NCI-H128 (cell line): ENCODE results near the gene KAT6B.

Experiments used
- DNase-seq: peaks from one replicate; lab custom pipeline; 2025; ENCODE audit not compliant: unreplicated experiment; lab: John Stamatoyannopoulos, UW

The KAT6B gene

DNA sequence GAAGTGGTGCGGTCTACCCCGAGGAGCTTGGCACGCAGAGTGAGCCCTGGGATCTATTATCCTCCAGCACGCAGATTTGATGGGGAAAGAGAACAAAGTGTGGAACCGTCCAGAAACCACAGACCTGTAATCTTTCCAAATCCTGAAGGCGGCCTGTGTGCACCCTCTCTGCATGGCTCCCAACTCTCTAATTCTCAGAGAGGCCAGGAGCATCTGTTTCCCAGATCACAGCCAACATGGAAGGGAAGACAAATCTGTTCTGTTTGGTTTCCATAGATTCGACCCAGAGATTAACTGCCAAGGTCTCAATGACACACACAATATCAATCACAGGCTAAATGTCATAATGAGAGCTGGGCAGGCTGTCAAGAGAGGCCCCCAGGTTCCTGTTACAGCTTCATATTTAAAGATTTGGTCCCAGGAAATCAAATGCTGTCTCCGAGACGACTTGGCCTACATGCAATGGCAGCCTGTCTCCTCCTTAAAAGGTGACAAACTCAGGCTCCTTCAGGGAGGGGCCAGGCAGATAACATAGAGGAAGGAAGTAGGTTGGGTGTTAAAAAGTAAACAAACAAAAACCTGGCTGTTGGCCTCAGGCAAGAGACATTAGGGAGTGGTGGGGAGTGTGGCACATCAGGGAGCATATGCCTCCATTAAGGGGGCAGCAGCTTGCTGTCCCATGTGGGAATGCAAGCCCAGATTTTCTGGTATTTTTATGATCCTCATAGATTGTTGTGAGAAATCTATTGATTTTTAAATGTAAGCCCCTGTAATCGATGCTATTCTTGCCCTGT, 236.3 kb downstream of the KAT6B start:
- DNase-seq: no peak

- DNase-seq: no peak
Measured at GRCh38 chr10:75063461-75064230, 237.2 kb downstream of the KAT6B start.

GRCh38 chr10:75065076-75065475, 238.7 kb downstream of the KAT6B start:
- no peak for DNase-seq

- DNase-seq: no peak
Measured at GRCh38 chr10:75066271-75066670, 239.9 kb downstream of the KAT6B start.

DNA sequence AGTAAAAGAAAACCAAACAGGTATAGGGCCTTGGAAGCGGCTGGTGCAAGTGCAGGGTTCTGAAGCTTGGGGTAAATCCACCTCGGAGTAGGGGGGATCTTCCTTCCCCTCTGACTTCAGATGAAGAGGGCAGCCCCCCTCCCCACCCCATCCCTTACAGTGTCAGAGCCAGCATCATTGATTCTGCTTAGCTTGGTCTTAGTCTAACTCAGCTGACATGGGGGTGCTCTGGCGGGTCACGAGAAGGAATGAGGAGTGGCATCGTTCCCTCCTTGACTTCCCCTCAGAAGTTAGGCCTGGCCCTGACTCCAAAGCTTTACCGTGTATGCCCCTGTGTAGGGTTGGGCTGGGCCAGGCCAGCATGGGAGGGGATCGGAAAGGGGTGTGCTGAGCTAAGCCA, 240.9 kb downstream of the KAT6B start:
- DNase-seq: no peak

DNA sequence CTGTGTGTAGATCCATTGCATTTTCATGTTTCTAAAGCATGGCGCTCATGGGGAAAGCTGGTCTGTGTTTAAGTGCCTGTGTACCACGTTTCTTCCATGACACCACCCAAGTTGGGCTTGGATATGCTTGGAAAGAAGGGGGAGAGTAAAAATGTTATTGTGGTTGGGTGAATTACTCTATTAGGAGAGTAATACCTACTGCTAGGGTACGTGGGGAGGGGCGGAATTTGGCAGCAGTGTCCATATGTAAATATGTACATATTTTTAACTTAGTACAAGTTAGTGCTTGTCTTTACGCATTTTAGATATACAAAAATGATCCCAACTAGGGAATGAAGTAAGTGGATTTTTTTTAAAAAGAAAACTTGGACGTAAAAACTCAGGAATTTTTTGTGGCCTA, 242.1 kb downstream of the KAT6B start:
- DNase-seq: no peak

- DNase-seq: no peak
Measured at GRCh38 chr10:75070476-75070875, 244.1 kb downstream of the KAT6B start.

- no peak for DNase-seq
Measured at GRCh38 chr10:75070961-75071428, 244.6 kb downstream of the KAT6B start.

GRCh38 chr10:75071756-75072155, 245.4 kb downstream of the KAT6B start:
- DNase-seq: no peak

GRCh38 chr10:75072727-75073126, 246.3 kb downstream of the KAT6B start:
- DNase-seq: no peak

GRCh38 chr10:75073442-75073841, 247.0 kb downstream of the KAT6B start:
- DNase-seq: no peak

DNA sequence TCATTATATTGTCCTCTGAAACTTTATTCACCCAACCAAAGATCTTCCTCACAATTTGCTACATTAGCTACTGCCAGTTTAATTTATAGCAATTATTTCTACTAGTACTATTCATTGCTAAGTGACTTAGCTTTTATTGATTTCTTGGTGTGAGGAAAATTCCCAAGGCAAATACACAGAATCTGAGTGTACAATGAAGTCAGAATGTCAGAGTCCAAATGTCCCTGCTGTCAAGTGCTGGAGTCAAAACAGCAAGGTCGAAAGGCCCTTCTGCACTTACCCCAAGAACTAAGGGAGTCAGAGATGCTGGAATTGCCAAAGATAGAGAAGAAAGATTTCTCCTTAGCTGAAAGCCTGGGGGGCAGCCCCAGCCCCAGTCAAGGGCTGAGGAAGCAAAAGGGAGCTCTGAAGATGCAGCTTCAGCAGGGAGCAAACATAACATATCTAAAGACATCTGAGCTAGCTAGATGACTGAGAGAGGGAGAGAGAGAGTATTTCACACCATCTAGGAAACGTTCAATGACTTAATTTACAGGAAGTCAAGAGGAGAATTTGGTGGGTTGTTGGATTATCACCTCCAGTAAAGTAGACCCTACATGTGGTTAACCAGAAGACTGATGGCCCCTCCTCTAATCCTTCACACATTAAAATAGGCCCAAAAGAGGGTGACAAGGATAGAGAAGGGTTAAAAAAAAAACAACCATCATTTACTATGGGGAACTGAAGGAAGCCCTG, 248.5 kb downstream of the KAT6B start:
- no peak for DNase-seq

- no peak for DNase-seq
Measured at GRCh38 chr10:75076348-75076747, 249.9 kb downstream of the KAT6B start.

GRCh38 chr10:75079436-75080083, 253.2 kb downstream of the KAT6B start:
- DNase-seq: no peak

DNA sequence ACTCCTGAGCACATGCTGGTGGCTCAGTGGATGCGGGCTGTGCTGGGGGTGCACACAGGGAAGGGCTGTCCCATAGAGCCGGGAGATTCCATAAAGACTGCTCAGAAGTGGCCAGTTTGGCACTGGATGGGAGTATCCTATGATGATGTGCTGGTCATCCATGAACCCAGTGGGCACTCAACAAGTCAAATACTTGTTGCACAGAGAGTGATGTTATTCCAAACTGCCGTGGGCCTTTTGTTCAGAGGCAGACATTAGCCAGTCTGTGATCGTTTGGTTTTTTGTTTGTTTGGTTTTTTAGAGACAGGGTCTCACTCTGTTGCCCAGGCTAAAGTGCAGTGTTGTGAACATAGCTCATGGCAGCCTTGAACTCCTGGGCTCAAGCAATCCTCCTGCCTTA, 254.2 kb downstream of the KAT6B start:
- DNase-seq: no peak

DNA sequence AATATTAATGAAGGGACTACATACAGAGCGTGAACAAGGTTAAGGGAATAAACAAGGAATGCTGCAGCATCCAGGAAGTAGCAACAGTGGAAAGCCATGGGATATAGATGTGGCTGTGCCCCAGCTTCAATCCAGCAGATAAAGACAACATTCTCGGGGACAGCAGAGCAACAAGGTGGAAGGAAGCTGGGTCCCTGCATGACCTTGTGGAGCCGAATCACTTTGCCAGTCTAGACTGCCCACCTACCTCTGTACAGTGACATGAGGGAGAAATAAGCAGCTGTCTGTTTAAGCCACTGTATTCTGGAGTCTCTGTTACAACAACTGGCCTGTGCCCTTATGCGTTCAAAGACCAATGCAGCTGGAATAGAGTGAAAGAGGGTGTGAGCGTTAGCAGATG, 255.0 kb downstream of the KAT6B start:
- DNase-seq: no peak
